Forelimb muscle (tissue), 1 donor: ENCODE data around the gene TIE1. TPM values are rescaled to one million over a fixed set of nuclear protein-coding genes. Genes with fewer than 3 reads are reported as not detected.

Source experiments
- DNase-seq: peaks from one replicate; pipeline ENCODE4 v3.0.0-alpha.2; 2013; ENCODE audit warnings: low read depth
- polyA plus RNA-seq: library from polyadenylated mRNA; unstranded; fragments of 120-200 nt; gene quantifications from one replicate; pipeline ENCODE4 v1.2.1, GENCODE V29; 2013; ENCODE audit not compliant: insufficient read length

TIE1 gene
- polyA plus RNA-seq, 1 donor, result 42.5 TPM

DNA sequence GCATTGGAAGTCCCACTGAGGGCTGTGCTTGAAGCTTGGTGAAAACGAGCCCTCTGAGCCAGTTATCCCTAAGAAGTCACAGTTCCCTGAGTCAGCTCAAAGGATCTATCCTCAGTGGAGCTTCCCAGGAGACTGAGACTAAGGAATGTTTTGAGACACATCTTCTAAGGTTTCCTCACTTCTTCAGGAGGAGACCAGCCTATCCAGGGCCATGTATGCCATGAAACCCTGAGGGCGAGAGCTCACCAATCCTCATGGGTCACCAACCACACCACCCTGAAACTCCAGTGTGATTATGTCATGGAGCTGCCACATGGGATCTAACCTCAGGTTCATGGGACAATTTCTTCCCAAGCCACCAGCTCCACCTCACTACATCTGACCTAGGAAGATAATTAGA lies 7.6 kb upstream of the TIE1 start:
- no peak for DNase-seq

DNA sequence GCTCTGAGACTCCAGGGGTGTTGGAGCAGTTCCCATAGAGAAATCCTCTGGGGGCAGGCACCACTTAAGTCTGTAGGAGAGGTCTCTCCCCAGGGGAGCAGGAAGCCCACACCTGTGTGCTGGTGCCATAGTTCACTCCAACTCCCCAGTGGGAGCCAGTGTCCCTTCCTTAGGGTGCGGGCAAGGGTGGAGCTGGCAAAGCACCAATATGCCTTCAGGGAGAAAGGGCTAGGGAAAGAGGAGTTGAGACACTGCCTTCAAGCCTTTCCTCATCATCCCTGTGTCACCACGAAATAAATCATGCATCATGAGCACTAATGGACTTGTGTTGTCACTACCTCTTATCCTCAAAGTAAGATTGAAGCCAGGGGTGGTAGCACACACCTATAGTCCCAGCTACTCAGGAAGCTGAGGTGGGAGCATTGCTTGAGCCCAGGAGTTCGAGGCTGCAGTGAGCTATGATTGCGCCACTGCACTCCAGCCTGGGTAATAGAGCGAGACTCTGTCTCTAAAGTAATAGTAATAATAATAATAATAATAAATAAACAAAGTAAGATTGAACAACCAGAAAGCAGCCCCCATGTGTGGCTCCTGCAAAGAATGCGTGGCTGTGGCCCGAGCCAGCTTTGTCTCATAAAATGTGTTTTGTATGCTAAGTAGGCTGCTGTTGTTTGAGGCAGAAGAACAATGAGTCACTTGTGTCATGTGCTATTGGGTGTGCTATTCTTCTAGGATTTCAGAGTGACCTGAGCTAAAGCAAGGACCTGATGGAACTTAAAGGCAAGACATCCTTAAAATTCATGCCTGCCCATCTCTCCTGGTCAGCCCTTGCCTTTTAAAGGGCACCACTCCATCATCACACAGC lies 6.7 kb upstream of the TIE1 start:
- no peak for DNase-seq

GRCh38 chr1:43294761-43295160 lies 6.0 kb upstream of the TIE1 start:
- no peak for DNase-seq

- DNase-seq, result no peak
Measured at GRCh38 chr1:43296207-43296606, 4.6 kb upstream of the TIE1 start.

GRCh38 chr1:43298055-43298454 lies 2.7 kb upstream of the TIE1 start:
- no peak for DNase-seq

DNA sequence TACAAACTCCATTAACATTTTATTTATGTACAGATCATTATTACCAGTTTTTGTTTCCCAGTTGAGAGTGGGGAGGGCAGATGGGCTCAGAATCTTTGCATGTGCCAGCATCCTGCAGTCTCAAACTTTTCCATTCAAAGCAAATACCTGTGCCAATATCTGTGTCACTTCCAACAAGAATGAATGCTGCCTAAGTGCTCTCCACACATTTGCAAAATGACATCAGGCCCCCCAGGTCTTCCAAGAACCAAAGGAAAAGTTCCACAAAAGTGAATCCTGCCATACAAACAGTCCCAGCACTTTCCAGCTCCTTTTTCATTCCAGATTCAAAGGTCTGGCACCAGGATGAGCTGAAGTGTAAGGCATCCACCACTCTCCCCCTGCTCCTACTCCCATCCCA lies 1.7 kb upstream of the TIE1 start:
- no peak for DNase-seq

- no peak for DNase-seq
Measured at GRCh38 chr1:43302201-43302600, 1.4 kb downstream of the TIE1 start.

GRCh38 chr1:43302721-43303470 lies 2.1 kb downstream of the TIE1 start:
- no peak for DNase-seq

DNA sequence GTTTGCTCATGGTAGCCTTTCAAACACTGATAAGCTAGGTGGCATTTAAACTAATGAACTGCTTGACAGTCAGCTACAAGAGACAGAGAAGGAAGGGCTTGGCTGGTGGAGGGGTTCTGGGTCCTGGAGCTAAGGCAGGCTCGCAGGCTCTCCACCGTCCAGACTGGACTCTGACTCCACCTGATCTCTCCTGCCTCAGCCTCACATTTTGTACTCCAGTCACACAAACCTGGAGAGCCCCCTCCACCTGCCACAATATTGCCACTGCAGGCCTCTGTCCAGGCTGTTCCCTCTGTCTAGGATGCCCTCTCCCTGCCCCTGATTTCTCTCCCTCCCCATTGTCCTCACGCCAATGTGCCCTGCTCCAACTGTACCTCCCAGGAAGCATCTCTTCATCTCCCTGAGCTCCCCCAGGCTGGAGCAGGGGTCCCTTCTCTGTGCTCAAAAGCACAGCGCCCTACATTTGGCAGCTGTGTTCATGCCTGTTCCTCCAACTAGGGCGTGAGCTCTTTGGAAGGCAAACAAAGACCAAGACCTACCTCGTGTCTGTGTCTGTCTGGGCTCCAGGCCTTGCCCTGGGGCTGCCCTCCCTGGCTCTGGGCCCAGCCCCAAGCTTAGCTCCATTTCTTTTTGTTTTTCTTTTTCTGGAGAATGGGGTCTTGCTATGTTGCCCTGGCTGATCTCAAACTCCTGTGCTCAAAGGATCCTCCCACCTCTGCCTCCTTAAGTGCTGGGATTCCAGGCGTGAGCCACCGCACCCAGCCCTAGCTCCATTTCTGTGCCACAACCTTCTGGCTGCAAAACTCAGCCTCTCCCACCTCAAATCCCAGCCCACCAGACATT lies 2.9 kb downstream of the TIE1 start:
- DNase-seq, result no peak

DNA sequence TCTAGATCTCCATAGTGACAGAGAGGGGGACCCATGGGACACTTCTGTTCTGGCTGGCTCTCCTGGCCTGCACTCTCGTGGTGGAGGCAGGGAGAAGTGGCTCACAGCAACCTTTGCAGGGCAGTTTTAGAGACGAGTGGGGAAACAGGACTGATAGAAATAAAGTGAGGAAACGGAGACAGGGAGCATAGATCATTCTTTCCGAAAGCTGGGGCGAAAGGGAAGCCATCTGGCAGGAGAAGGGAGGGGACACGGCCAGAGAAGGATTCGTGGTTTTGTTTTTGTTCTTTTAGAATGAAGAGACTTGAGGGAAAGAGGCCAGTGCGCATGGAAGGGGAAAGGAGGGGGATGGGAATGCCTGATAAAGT lies 3.5 kb downstream of the TIE1 start:
- no peak for DNase-seq

- no peak for DNase-seq
Measured at GRCh38 chr1:43304771-43305300, 4.1 kb downstream of the TIE1 start.

DNA sequence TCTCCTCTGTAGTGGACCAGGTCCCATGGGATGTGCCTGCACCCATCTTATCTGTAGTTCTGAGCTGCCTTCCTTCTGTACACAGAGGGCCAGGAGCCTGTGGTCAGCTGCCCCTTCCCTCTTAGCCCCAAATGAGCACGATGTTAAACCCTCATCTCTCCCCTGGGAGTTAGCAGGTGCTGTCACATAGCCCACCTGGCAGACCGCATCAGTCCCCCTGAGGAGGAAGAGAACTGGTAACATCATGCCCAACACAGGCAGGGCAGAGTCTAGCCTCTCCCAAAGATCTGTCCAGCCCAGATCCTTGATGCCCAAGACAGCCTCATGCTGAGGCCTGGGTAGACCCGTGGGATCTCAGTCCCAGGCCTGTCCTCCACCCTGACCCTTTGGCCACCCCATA lies 4.7 kb downstream of the TIE1 start:
- DNase-seq, result no peak

GRCh38 chr1:43305926-43306687 lies 5.3 kb downstream of the TIE1 start:
- no peak for DNase-seq

DNA sequence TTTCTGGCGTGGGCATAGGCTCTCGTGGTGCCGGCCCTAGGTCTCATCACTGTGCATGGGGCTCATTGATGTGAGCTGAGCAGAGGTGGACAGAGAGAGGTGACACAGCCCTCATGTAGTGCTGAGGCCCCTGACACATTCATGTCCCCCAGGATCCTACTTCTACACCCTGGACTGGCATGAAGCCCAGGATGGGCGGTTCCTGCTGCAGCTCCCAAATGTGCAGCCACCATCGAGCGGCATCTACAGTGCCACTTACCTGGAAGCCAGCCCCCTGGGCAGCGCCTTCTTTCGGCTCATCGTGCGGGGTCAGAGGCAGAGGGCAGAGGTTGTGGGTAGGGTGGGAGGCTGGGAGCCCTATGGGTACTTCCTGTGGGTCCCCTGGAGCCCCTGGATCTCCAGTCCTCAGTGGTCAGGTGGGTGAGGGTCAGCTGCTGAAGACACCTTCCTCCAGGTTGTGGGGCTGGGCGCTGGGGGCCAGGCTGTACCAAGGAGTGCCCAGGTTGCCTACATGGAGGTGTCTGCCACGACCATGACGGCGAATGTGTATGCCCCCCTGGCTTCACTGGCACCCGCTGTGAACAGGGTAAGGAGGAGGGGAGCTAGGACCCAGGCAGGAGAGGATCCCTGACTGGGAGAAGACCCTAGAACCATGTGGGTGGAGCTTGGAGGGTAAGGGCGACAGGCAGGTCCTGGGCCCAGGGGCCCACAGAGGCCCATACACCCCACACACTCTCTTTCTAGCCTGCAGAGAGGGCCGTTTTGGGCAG lies 6.1 kb downstream of the TIE1 start:
- no peak for DNase-seq

GRCh38 chr1:43307458-43308158 lies 6.8 kb downstream of the TIE1 start:
- no peak for DNase-seq

DNA sequence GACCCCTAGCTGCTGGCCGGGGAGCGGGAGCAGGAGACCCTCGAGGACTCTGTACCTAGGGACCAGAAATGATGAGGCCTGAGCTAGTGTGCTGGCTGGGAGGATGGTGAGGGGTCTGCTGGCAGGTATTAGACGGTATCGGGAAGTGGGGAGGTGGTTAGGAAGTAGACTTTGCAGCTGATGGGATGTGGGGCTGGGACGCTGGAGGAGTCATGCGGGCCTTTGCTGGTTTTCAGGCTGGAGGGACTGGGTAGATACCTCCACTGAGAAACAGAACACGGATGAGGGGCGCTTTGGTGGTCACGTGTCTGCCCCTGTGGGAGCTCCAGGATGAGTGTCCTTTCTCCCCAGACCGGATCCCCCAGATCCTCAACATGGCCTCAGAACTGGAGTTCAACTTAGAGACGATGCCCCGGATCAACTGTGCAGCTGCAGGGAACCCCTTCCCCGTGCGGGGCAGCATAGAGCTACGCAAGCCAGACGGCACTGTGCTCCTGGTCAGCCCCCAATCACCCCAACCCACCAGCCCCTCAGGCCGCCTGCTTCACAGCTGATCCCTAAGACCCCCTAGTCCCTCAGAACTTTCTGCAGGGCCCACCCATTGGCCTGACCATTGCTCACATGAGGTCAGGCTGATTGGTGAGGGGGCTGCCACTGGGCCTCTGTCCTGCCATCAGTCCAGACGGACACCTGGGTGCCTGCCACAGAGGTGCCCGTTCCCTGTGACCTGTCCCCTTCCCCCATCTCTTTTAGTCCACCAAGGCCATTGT lies 8.0 kb downstream of the TIE1 start:
- no peak for DNase-seq

DNA sequence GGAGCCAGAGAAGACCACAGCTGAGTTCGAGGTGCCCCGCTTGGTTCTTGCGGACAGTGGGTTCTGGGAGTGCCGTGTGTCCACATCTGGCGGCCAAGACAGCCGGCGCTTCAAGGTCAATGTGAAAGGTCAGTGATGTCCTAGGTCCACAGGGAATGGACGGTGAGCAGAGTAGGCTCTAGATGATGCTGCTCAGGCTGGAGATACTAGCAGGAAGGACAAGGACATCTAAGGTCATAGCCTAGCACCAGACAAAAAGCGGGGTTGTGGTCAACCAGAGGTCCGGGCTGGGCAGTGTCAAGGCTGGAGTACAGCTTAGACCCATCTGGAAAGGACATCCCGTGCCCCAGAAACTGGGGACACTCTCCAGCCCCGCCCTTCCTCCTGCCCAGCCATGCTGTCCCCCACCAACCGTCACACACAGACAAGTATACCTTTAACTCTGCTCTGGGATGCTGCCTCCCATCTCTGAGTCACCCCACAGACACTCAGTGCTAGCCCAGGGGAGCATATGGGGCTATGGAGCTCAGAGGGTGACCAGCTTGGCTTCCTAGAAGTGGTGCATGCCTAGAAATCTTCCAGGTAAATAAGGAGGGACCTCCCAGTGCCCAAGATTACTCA lies 8.7 kb downstream of the TIE1 start:
- no peak for DNase-seq

DNA sequence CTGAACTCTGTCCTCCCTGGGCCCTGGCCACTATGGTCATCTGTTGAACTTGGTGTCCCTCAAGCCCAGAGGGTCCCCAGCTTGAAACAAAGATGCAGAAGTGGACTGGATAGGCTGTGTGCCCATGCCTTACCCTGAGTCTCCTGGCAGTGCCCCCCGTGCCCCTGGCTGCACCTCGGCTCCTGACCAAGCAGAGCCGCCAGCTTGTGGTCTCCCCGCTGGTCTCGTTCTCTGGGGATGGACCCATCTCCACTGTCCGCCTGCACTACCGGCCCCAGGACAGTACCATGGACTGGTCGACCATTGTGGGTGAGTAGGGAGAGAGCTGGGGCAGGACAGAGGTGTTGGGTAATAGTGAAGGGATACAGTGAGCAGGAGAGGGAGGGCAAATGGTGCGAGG lies 10.7 kb downstream of the TIE1 start:
- DNase-seq, result no peak

- no peak for DNase-seq
Measured at GRCh38 chr1:43312212-43312623, 11.4 kb downstream of the TIE1 start.
